Panc1 (cell line): ENCODE data around the gene PRTFDC1. TPM values are rescaled to one million over a fixed set of nuclear protein-coding genes. Genes with fewer than 3 reads are reported as not detected.
"Not testable (repeated sequence)": the region's sequence is repeated elsewhere in the genome, so short reads cannot be mapped to it uniquely, and the experiment has no call there.

Source experiments
- ATAC-seq: fragments of 200-7000 bp; cut with Tn5 transposase; 2 replicates; pipeline ENCODE4 v1.9.1; 2020; ENCODE audit warnings: mild to moderate bottlenecking, moderate library complexity
- BruUV-seq: library from RNA; stranded (reverse); fragments of 400-500 nt; replicated peaks from 2 replicates; lab custom pipeline; 2021; lab: Mats Ljungman, UMichigan
- CTCF ChIA-PET: fragments of 300-600 bp; sonication (Branson Sonifier 250); formaldehyde crosslinking; loops from one replicate; lab custom pipeline; 2022; ENCODE audit warnings: antibody characterized with exemption; lab: Charles Lee
- POLR2A ChIA-PET: fragments of 300-600 bp; sonication (Branson Sonifier 250); formaldehyde crosslinking; loops from one replicate; lab custom pipeline; 2022; ENCODE audit warnings: antibody characterized with exemption; lab: Charles Lee
- DNase-seq: peaks from one replicate; pipeline ENCODE4 v3.0.0-alpha.2; 2010; ENCODE audit warnings: low read depth, low spot score
- H3K27ac ChIP-seq: 2 replicates; pipeline ENCODE4 v1.5.1; 2011; ENCODE audit warnings: mild to moderate bottlenecking, low read length, inconsistent platforms
- H3K27me3 ChIP-seq: fragments of 200-500 bp; sonication (Bioruptor generic); 2 replicates; pipeline ENCODE4 v1.6.0; 2014; ENCODE audit warnings: low read length, inconsistent platforms; ENCODE audit not compliant: control insufficient read depth, insufficient read depth
- H3K36me3 ChIP-seq: fragments of 200-500 bp; sonication (Bioruptor generic); 2 replicates; pipeline ENCODE4 v1.5.1; 2014; ENCODE audit warnings: inconsistent platforms, mild to moderate bottlenecking, low read length, moderate library complexity; ENCODE audit not compliant: control insufficient read depth, insufficient read depth
- H3K4me1 ChIP-seq: 2 replicates; pipeline ENCODE4 v1.5.1; 2011; ENCODE audit warnings: inconsistent platforms, mild to moderate bottlenecking, low read length, moderate library complexity; ENCODE audit not compliant: control insufficient read depth, insufficient read depth
- H3K4me3 ChIP-seq, 2 experiments: 2 replicates each; pipeline ENCODE4 v1.5.1; 2011 to 2012; ENCODE audit warnings: low read depth in 2 of 2, low read length in 2 of 2, mild to moderate bottlenecking in 2 of 2, inconsistent platforms in 1 of 2, moderate library complexity in 1 of 2
- H3K9me3 ChIP-seq: fragments of 200-500 bp; sonication (Bioruptor generic); 2 replicates; pipeline ENCODE4 v1.5.1; 2014; ENCODE audit warnings: low read depth, mild to moderate bottlenecking, inconsistent platforms, low read length, moderate library complexity; ENCODE audit not compliant: control insufficient read depth, insufficient read depth
- CTCF ChIP-seq: fragments of 450-650 bp; IDR thresholded peaks from 2 replicates; pipeline ENCODE4 v1.5.1; 2017; ENCODE audit warnings: mild to moderate bottlenecking
- POLR2AphosphoS5 ChIP-seq: IDR thresholded peaks from 2 replicates; pipeline ENCODE4 v1.6.1; 2012; ENCODE audit warnings: mild to moderate bottlenecking, low read depth, low read length, moderate library complexity
- REST ChIP-seq, 2 experiments: IDR thresholded peaks; 2 replicates each; pipeline ENCODE4 v1.6.1; 2011 to 2012; ENCODE audit warnings: low read depth in 2 of 2, control low read depth in 1 of 2, low read length in 1 of 2, mild to moderate bottlenecking in 1 of 2, moderate library complexity in 1 of 2; ENCODE audit not compliant: insufficient read depth in 1 of 2
- SIN3A ChIP-seq: IDR thresholded peaks from 2 replicates; pipeline ENCODE4 v1.6.1; 2012; ENCODE audit warnings: low read depth, mild to moderate bottlenecking, low read length, moderate library complexity, borderline replicate concordance; ENCODE audit not compliant: insufficient read depth
- TCF7L2 ChIP-seq: IDR thresholded peaks from 2 replicates; pipeline ENCODE4 v1.6.1; 2011; ENCODE audit warnings: mild to moderate bottlenecking, low read depth, low read length, inconsistent platforms
- in situ Hi-C: cut with HindIII; loops from 2 replicates; pipeline ENCODE4 v1.10.0; 2016; ENCODE audit warnings: low sequenced_read_pairs, low pct_unique_long_range_greater_than_20kb
- intact Hi-C: fragments of 100-400 bp; cut with micrococcal nuclease; formaldehyde crosslinking; loops from one replicate; pipeline ENCODE4 v1.10.0; 2022; ENCODE audit not compliant: unreplicated experiment
- total RNA-seq: library from RNA; stranded (reverse); gene quantifications from one replicate; pipeline ENCODE4 v1.2.1, GENCODE V29; 2021; ENCODE audit not compliant: unreplicated experiment

The PRTFDC1 gene
- total RNA-seq, 1 experiment from 2014 or later, result 3.0 TPM

GRCh38 chr10:24926557-24926956, 25.8 kb downstream of the PRTFDC1 start:
- CTCF ChIA-PET, result no interaction called here
- Histone ChIP-seq H3K27ac (no peak overlapping the region), H3K4me1 (no peaks in the 10 kb centered on the region), H3K9me3 (no peaks in the 10 kb centered on the region), H3K36me3 (no peaks in the 10 kb centered on the region), H3K27me3 (no peaks in the 10 kb centered on the region), H3K4me3 (no peak overlapping the region)
- BruUV-seq, result no TSS peak
- TF ChIP-seq TCF7L2, result no peak
- TF ChIP-seq REST (IDR thresholded peaks at IDR 0.05; ENCODE audit: insufficient read depth in 1 of 2, low read depth in 2 of 2, low read length in 1 of 2), result no peak
- TF ChIP-seq CTCF, result no peak
- TF ChIP-seq POLR2AphosphoS5, result no peak
- TF ChIP-seq SIN3A, result no peak
- ATAC-seq, result no peak
- intact Hi-C loops (no loop called here), in situ Hi-C loops (no loop called here)
- POLR2A ChIA-PET, result interaction anchor here (0.6 kb wide), 1 partner anchor 29 kb away, joined by 6 read pairs; no protein-coding TSS in a partner anchor
- DNase-seq, result no peak

- DNase-seq, result no peak
- ChIA-PET POLR2A (interaction anchor here (0.6 kb wide), 1 partner anchor 30 kb away, joined by 6 read pairs; no protein-coding TSS in a partner anchor), CTCF (no interaction called here)
- intact Hi-C loops (no loop called here), in situ Hi-C loops (no loop called here)
- Histone ChIP-seq H3K9me3 (no peaks in the 10 kb centered on the region), H3K36me3 (no peaks in the 10 kb centered on the region), H3K4me3 (no peak overlapping the region), H3K27ac (no peak overlapping the region), H3K27me3 (no peaks in the 10 kb centered on the region), H3K4me1 (no peaks in the 10 kb centered on the region)
- no peak for ATAC-seq
- BruUV-seq, result no TSS peak
- no peak for TF ChIP-seq REST (IDR thresholded peaks at IDR 0.05; ENCODE audit: insufficient read depth in 1 of 2, low read depth in 2 of 2, low read length in 1 of 2)
- TF ChIP-seq CTCF, result no peak
- no peak for TF ChIP-seq POLR2AphosphoS5
- no peak for TF ChIP-seq SIN3A
- TF ChIP-seq TCF7L2, result no peak
These were observed 26.6 kb downstream of the PRTFDC1 start for GRCh38 chr10:24925799-24926198.

DNA sequence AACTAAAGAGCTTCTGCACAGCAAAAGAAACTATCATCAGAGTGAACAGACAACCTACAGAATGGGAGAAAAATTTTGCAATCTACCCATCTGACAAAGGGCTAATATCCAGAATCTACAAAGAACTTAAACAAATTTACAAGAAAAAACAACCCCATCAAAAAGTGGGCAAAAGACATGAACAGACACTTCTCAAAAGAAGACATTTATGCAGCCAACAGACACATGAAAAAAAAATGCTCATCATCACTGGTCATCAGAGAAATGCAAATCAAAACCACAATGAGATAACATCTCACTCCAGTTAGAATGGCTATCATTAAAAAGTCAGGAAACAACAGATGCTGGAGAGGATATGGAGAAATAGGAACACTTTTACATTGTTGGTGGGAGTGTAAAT, 27.9 kb downstream of the PRTFDC1 start:
- in situ Hi-C loops, DNase-seq, ATAC-seq, H3K27me3 ChIP-seq, POLR2A ChIA-PET, intact Hi-C loops, BruUV-seq, CTCF ChIA-PET, H3K36me3 ChIP-seq, H3K4me1 ChIP-seq, H3K4me3 ChIP-seq, H3K27ac ChIP-seq, H3K9me3 ChIP-seq: not testable (repeated sequence)
